ENCODE results near the gene TBC1D22A. TPM values are rescaled to one million over a fixed set of nuclear protein-coding genes. Genes with fewer than 3 reads are reported as not detected.

TBC1D22A gene
- total RNA-seq, 1 experiment from 2014 or later, result 8.2 TPM

GRCh38 chr22:47064016-47064415 lies 301.6 kb downstream of the TBC1D22A start:
- DNase-seq, result peak; percentile 35
- Histone ChIP-seq H3K4me3 (ENCODE audit: insufficient read depth, low read depth, low read length) (no peak overlapping the region), H3K36me3 (replicated peaks; ENCODE audit: control insufficient read depth, insufficient read depth, low read length) (no peaks in the 10 kb centered on the region), H3K27me3 (ENCODE audit: control insufficient read depth, insufficient read depth, low read length) (no peaks in the 10 kb centered on the region)

GRCh38 chr22:47064416-47064815 lies 302.0 kb downstream of the TBC1D22A start:
- Histone ChIP-seq H3K36me3 (replicated peaks; ENCODE audit: control insufficient read depth, insufficient read depth, low read length) (no peaks in the 10 kb centered on the region), H3K27me3 (ENCODE audit: control insufficient read depth, insufficient read depth, low read length) (no peaks in the 10 kb centered on the region), H3K4me3 (ENCODE audit: insufficient read depth, low read depth, low read length) (no peak overlapping the region)
- peak; percentile 69 for DNase-seq

GRCh38 chr22:47065756-47066615 lies 303.5 kb downstream of the TBC1D22A start:
- no peak overlapping the region for H3K4me3 ChIP-seq (ENCODE audit: insufficient read depth, low read depth, low read length)
- DNase-seq, result peak; percentile 47
- H3K36me3 ChIP-seq (replicated peaks; ENCODE audit: control insufficient read depth, insufficient read depth, low read length), result no peaks in the 10 kb centered on the region
- no peaks in the 10 kb centered on the region for H3K27me3 ChIP-seq (ENCODE audit: control insufficient read depth, insufficient read depth, low read length)

GRCh38 chr22:47066616-47066905 lies 304.1 kb downstream of the TBC1D22A start:
- Histone ChIP-seq H3K4me3 (ENCODE audit: insufficient read depth, low read depth, low read length) (no peak overlapping the region), H3K36me3 (replicated peaks; ENCODE audit: control insufficient read depth, insufficient read depth, low read length) (no peaks in the 10 kb centered on the region), H3K27me3 (ENCODE audit: control insufficient read depth, insufficient read depth, low read length) (no peaks in the 10 kb centered on the region)
- peak; percentile 27 for DNase-seq

- no peaks in the 10 kb centered on the region for H3K36me3 ChIP-seq (replicated peaks; ENCODE audit: control insufficient read depth, insufficient read depth, low read length)
- H3K4me3 ChIP-seq (ENCODE audit: insufficient read depth, low read depth, low read length), result no peak overlapping the region
- no peaks in the 10 kb centered on the region for H3K27me3 ChIP-seq (ENCODE audit: control insufficient read depth, insufficient read depth, low read length)
- peak; percentile 43 for DNase-seq
Measured at GRCh38 chr22:47067321-47067890, 305.0 kb downstream of the TBC1D22A start.

- H3K4me3 ChIP-seq (ENCODE audit: insufficient read depth, low read depth, low read length), result no peak overlapping the region
- DNase-seq, result peak; percentile 29
- H3K36me3 ChIP-seq (replicated peaks; ENCODE audit: control insufficient read depth, insufficient read depth, low read length), result no peaks in the 10 kb centered on the region
- no peaks in the 10 kb centered on the region for H3K27me3 ChIP-seq (ENCODE audit: control insufficient read depth, insufficient read depth, low read length)
Measured at GRCh38 chr22:47067911-47068625, 305.6 kb downstream of the TBC1D22A start.

- DNase-seq, result peak; percentile 13
- H3K27me3 ChIP-seq (ENCODE audit: control insufficient read depth, insufficient read depth, low read length), result no peaks in the 10 kb centered on the region
- no peaks in the 10 kb centered on the region for H3K36me3 ChIP-seq (replicated peaks; ENCODE audit: control insufficient read depth, insufficient read depth, low read length)
- H3K4me3 ChIP-seq (ENCODE audit: insufficient read depth, low read depth, low read length), result no peak overlapping the region
Measured at GRCh38 chr22:47068626-47068996, 306.2 kb downstream of the TBC1D22A start.

- H3K4me3 ChIP-seq (ENCODE audit: insufficient read depth, low read depth, low read length), result no peak overlapping the region
- no peaks in the 10 kb centered on the region for H3K36me3 ChIP-seq (replicated peaks; ENCODE audit: control insufficient read depth, insufficient read depth, low read length)
- no peak for DNase-seq
- H3K27me3 ChIP-seq (ENCODE audit: control insufficient read depth, insufficient read depth, low read length), result no peaks in the 10 kb centered on the region
Measured at GRCh38 chr22:47069270-47069669, 306.8 kb downstream of the TBC1D22A start.

GRCh38 chr22:47071078-47071806 lies 308.8 kb downstream of the TBC1D22A start:
- Histone ChIP-seq H3K36me3 (replicated peaks; ENCODE audit: control insufficient read depth, insufficient read depth, low read length) (no peaks in the 10 kb centered on the region), H3K27me3 (ENCODE audit: control insufficient read depth, insufficient read depth, low read length) (no peaks in the 10 kb centered on the region), H3K4me3 (ENCODE audit: insufficient read depth, low read depth, low read length) (no peak overlapping the region)
- peak; percentile 38 for DNase-seq

GRCh38 chr22:47071807-47072641 lies 309.6 kb downstream of the TBC1D22A start:
- H3K4me3 ChIP-seq (ENCODE audit: insufficient read depth, low read depth, low read length), result no peak overlapping the region
- DNase-seq, result peak; percentile 42
- no peaks in the 10 kb centered on the region for H3K36me3 ChIP-seq (replicated peaks; ENCODE audit: control insufficient read depth, insufficient read depth, low read length)
- H3K27me3 ChIP-seq (ENCODE audit: control insufficient read depth, insufficient read depth, low read length), result no peaks in the 10 kb centered on the region

- Histone ChIP-seq H3K36me3 (replicated peaks; ENCODE audit: control insufficient read depth, insufficient read depth, low read length) (no peaks in the 10 kb centered on the region), H3K27me3 (ENCODE audit: control insufficient read depth, insufficient read depth, low read length) (no peaks in the 10 kb centered on the region), H3K4me3 (ENCODE audit: insufficient read depth, low read depth, low read length) (no peak overlapping the region)
- DNase-seq, result no peak
Measured at GRCh38 chr22:47072642-47072967, 310.2 kb downstream of the TBC1D22A start.

- Histone ChIP-seq H3K4me3 (ENCODE audit: insufficient read depth, low read depth, low read length) (no peak overlapping the region), H3K36me3 (replicated peaks; ENCODE audit: control insufficient read depth, insufficient read depth, low read length) (no peaks in the 10 kb centered on the region), H3K27me3 (ENCODE audit: control insufficient read depth, insufficient read depth, low read length) (no peaks in the 10 kb centered on the region)
- no peak for DNase-seq
Measured at GRCh38 chr22:47073075-47073474, 310.6 kb downstream of the TBC1D22A start.

- DNase-seq, result no peak
- H3K27me3 ChIP-seq (ENCODE audit: control insufficient read depth, insufficient read depth, low read length), result no peaks in the 10 kb centered on the region
- H3K36me3 ChIP-seq (replicated peaks; ENCODE audit: control insufficient read depth, insufficient read depth, low read length), result no peaks in the 10 kb centered on the region
- H3K4me3 ChIP-seq (ENCODE audit: insufficient read depth, low read depth, low read length), result no peak overlapping the region
Measured at GRCh38 chr22:47074105-47074504, 311.7 kb downstream of the TBC1D22A start.

GRCh38 chr22:47075568-47075967 lies 313.1 kb downstream of the TBC1D22A start:
- DNase-seq, result no peak
- Histone ChIP-seq H3K27me3 (ENCODE audit: control insufficient read depth, insufficient read depth, low read length) (no peaks in the 10 kb centered on the region), H3K4me3 (ENCODE audit: insufficient read depth, low read depth, low read length) (no peak overlapping the region), H3K36me3 (replicated peaks; ENCODE audit: control insufficient read depth, insufficient read depth, low read length) (no peaks in the 10 kb centered on the region)
